GM21717 (cell line): ENCODE results near the gene NFKBIB.
"Not testable (repeated sequence)": the region's sequence is repeated elsewhere in the genome, so short reads cannot be mapped to it uniquely, and the experiment has no call there.

Experiments used
- ATAC-seq: cut with Tn5 transposase; IDR thresholded peaks from one replicate; pipeline ENCODE4 v1.9.1; 2021; ENCODE audit warnings: mild to moderate bottlenecking, moderate library complexity; ENCODE audit not compliant: unreplicated experiment

NFKBIB gene

GRCh38 chr19:38899447-38900201 lies at the start of gene NFKBIB, which contains the start of gene SIRT2:
NFKBIB (plus strand) TSS chr19:38899969; CDS start chr19:38900033, 64 bp downstream.
SIRT2 (minus strand) TSS chr19:38899618; CDS start chr19:38899521, 97 bp downstream.
- peak; percentile 82 for ATAC-seq

DNA sequence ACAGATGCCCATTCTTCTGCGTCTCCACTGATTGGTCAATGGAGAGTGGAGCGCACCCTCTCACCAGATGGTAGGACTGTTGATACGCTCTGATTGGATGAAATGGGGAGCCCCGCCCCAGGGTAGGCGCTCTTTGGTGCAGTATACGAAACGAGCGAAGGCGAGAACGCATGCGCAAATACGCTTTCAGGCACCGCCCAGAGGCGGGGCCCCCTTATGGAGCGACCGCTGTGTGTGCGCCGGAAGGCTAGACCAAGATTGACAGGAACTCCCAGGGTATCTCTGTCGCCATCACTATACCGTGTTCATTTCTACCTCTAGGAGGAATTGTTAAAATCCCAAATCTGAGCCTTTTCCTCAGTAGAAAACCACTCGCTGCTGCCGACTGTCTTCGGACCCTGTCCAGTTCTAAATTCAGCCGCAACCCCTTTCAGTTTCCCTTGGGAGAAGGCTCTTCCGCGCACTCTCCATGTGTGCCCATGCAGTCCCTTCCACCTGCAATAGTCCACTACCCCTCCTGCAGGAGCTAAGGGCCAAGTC lies 49.3 kb upstream of the NFKBIB start:
- peak; percentile 63 for ATAC-seq

DNA sequence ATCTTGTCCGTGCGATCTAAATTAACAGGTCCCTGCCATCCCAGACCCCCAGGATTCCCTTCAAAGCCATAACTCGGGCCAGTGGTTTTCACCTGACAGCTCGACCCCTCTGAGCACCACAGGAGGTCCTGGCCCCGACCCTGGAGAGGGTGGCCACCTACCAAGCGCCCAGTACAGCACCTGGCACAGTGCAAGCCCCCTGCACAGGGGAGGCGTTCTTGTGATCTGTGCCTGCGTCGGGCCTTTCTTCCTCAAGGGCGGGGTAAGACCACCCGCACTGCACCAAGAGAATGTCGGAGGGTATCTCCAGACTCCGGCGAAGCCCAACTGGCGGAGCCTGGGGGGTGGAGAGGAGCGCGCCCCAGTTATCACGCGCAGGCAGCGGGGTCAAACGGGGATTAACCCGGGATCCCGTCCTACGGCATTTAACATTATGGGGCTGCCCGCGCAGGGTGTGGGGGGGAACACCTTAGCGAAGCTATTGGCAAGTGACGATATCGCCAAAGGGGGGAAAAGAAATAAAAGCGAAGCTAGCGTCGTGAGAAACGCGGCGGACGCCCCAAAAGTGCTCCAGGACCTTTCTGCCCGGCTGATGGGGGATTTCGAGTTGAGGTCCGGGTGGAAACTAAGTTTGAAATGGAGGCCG lies 48.7 kb upstream of the NFKBIB start:
- no peak for ATAC-seq

GRCh38 chr19:38851622-38852230 lies 48.0 kb upstream of the NFKBIB start:
- peak; percentile 20 for ATAC-seq

GRCh38 chr19:38852231-38853044 lies 47.3 kb upstream of the NFKBIB start:
- ATAC-seq, result no peak

DNA sequence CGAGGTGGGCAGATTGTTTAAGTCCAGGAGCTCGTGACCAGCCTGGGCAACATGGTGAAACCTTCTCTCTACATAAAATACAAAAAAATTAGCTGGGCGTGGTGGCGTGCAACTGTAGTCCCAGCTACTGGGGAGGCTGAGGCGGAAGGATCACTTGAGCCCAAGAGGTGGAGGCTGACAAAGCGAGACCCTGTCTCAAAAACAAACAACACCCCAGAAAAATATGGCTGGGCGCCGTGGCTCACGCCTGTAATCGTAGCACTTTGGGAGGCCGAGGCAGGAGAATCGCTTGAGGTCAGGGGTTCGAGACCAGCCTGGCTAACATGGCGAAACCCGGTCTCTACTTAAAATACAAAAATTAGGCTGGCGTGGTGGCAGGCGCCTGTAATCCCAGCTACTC lies 46.6 kb upstream of the NFKBIB start:
- ATAC-seq, result no peak

- not testable (repeated sequence) for ATAC-seq
Observed at GRCh38 chr19:38854961-38855360, 44.8 kb upstream of the NFKBIB start.

- not testable (repeated sequence) for ATAC-seq
Observed at GRCh38 chr19:38855751-38856150, 44.0 kb upstream of the NFKBIB start.

GRCh38 chr19:38856813-38857212 lies 43.0 kb upstream of the NFKBIB start:
- ATAC-seq, result no peak

GRCh38 chr19:38859631-38860204 lies 40.1 kb upstream of the NFKBIB start:
- not testable (repeated sequence) for ATAC-seq

- no peak for ATAC-seq
Observed at GRCh38 chr19:38861368-38861767, 38.4 kb upstream of the NFKBIB start.

DNA sequence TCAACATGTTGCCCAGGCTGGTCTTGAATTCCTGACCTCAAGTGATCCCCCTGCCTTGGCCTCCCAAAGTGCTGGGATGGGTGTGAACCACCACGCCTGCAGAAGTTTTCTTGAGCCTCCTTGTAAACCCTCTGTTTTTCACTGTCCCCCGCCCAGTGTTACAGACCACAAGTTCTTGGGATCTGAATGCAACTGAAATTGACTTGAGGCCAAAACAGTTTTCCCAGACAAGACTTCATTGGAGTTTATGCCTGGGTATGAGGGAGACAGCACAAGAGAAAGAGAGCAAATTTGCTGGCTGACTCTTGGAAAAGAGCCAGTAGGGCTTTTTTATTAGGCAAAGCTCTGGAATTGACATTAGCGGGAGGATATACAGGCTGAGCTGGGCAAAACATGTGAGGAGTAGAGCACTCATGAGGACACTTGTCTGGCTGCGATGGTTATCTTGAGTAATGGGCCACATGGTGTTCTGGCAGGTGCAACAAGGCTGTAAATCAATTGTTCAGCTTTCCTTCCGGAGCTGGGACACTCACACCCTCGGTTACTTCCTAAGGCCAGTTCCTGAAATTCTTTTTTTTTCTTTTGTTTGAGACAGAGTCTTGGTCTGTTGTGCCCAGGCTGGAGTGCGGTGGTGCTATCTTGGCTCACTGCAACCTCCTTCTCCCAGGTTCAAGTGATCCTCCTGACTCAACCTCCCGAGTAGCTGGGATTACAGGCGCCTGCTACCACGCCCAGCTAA lies 37.3 kb upstream of the NFKBIB start:
- ATAC-seq, result no peak

GRCh38 chr19:38867171-38867780 lies 32.5 kb upstream of the NFKBIB start:
- ATAC-seq, result no peak

DNA sequence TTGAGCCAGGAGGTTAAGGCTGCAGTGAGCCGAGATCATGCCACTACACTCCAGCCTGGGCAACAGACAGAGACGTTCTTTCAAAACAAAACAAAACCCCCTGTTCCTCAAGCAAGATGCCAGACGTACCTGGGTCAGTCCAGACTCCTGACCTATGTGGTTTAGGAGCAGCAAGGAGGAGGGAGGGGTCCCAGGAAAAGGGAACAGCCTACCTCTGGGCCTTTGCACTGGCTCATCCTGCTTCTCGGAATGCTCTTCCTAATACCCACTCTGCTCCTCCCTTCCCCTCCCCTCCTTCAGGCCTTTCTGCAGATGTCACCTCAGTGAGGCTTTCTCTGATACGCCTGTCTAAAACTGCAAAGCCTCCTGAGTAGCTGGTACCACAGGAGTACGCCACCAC lies 31.2 kb upstream of the NFKBIB start:
- ATAC-seq, result no peak

GRCh38 chr19:38869160-38869835 lies 30.5 kb upstream of the NFKBIB start:
- ATAC-seq, result no peak

- ATAC-seq, result peak; percentile 45
Observed at GRCh38 chr19:38869836-38870607, 29.7 kb upstream of the NFKBIB start.

- no peak for ATAC-seq
Observed at GRCh38 chr19:38870612-38871011, 29.2 kb upstream of the NFKBIB start.

DNA sequence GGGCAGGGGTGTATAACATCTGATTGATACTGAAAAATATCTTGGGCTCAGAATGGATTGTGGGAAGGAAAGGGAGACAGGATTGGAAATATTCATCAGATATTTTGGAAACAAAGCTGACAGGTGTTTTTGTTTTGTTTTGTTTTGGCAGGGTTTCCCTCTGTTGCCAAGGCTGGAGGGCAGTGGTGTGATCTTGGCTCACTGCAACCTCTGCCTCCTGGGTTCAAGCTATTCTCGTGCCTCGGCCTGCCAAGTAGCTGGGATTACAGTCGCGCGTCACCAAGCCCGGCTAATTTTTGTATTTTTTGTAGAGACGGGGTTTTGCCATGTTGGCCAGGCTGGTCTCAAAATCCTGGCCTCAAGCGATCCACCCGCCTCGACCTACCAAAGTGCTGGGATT lies 26.4 kb upstream of the NFKBIB start:
- ATAC-seq, result not testable (repeated sequence)
